IMR-90 (cell line): ENCODE measurements around the gene SEL1L2. TPM values are rescaled to one million over a fixed set of nuclear protein-coding genes. Genes with fewer than 3 reads are reported as not detected.

ENCODE experiments used
- ATAC-seq: fragments of 200-7000 bp; cut with Tn5 transposase; 2 replicates; pipeline ENCODE4 v1.9.1; 2020; ENCODE audit warnings: low read depth, mild to moderate bottlenecking, moderate library complexity
- BruUV-seq: library from RNA; stranded (reverse); fragments of 400-500 nt; replicated peaks from 2 replicates; lab custom pipeline; 2021; lab: Mats Ljungman, UMichigan
- CTCF ChIA-PET: fragments of 300-600 bp; formaldehyde crosslinking; extraction: SDS; loops from one replicate; lab custom pipeline; 2021; ENCODE audit warnings: antibody characterized with exemption; lab: Yijun Ruan, JAX
- POLR2A ChIA-PET: fragments of 300-600 bp; sonication (Branson Sonifier 250); formaldehyde crosslinking; loops from one replicate; lab custom pipeline; 2022; ENCODE audit warnings: antibody characterized with exemption; ENCODE audit not compliant: unreplicated experiment; lab: Charles Lee
- DNase-seq: peaks from one replicate; pipeline ENCODE4 v3.0.0; 2013
- H2AFZ ChIP-seq: replicated peaks from 2 replicates; pipeline ENCODE3; 2013; ENCODE audit warnings: low read length, mild to moderate bottlenecking; ENCODE audit not compliant: poor library complexity
- H2AK5ac ChIP-seq: 2 replicates; pipeline ENCODE4 v1.6.1; 2013; ENCODE audit warnings: low read depth, low read length, inconsistent platforms
- H2AK9ac ChIP-seq: replicated peaks from 2 replicates; pipeline ENCODE3; 2013; ENCODE audit warnings: mild to moderate bottlenecking, low read depth, low read length, moderate library complexity; ENCODE audit not compliant: poor library complexity
- H2BK120ac ChIP-seq: 2 replicates; pipeline ENCODE4 v1.6.1; 2013; ENCODE audit warnings: low read depth, low read length, inconsistent platforms
- H2BK15ac ChIP-seq: 3 replicates; pipeline ENCODE4 v1.6.1; 2013; ENCODE audit warnings: low read depth, low read length, inconsistent platforms
- H2BK20ac ChIP-seq: 2 replicates; pipeline ENCODE4 v1.6.1; 2013; ENCODE audit warnings: low read depth, mild to moderate bottlenecking, inconsistent platforms, low read length, moderate library complexity
- H2BK5ac ChIP-seq: 2 replicates; pipeline ENCODE4 v1.6.1; 2013; ENCODE audit warnings: mild to moderate bottlenecking, low read depth, low read length, inconsistent platforms; ENCODE audit not compliant: poor library complexity, severe bottlenecking
- H3K14ac ChIP-seq: replicated peaks from 2 replicates; pipeline ENCODE4 v1.6.1; 2013; ENCODE audit warnings: low read depth, low read length, inconsistent platforms
- H3K18ac ChIP-seq: 2 replicates; pipeline ENCODE4 v1.6.1; 2013; ENCODE audit warnings: low read depth, low read length, control low read depth
- H3K23ac ChIP-seq: 2 replicates; pipeline ENCODE4 v1.6.1; 2013; ENCODE audit warnings: low read depth, low read length, inconsistent platforms
- H3K27ac ChIP-seq: 2 replicates; pipeline ENCODE4 v1.5.1; 2013; ENCODE audit warnings: mild to moderate bottlenecking, control low read depth, low read length; ENCODE audit not compliant: insufficient read depth
- H3K27me3 ChIP-seq: 2 replicates; pipeline ENCODE4 v1.6.1; 2013; ENCODE audit warnings: low read length; ENCODE audit not compliant: control insufficient read depth, insufficient read depth
- H3K36me3 ChIP-seq: 2 replicates; pipeline ENCODE4 v1.6.1; 2013; ENCODE audit warnings: low read length, mixed read lengths; ENCODE audit not compliant: control insufficient read depth, insufficient read depth
- H3K4ac ChIP-seq: 2 replicates; pipeline ENCODE4 v1.6.1; 2013; ENCODE audit warnings: low read depth, low read length, inconsistent platforms
- H3K4me1 ChIP-seq: 2 replicates; pipeline ENCODE4 v1.6.1; 2013; ENCODE audit warnings: low read length, mixed read lengths; ENCODE audit not compliant: control insufficient read depth, insufficient read depth
- H3K4me2 ChIP-seq: 2 replicates; pipeline ENCODE4 v1.6.1; 2013; ENCODE audit warnings: low read depth, mild to moderate bottlenecking, control low read depth, low read length, moderate library complexity
- H3K4me3 ChIP-seq: 2 replicates; pipeline ENCODE4 v1.5.1; 2013; ENCODE audit warnings: low read depth, mild to moderate bottlenecking, control low read depth, low read length, moderate library complexity; ENCODE audit not compliant: insufficient read depth
- H3K56ac ChIP-seq: 2 replicates; pipeline ENCODE4 v1.6.1; 2013; ENCODE audit warnings: low read length, inconsistent platforms; ENCODE audit not compliant: insufficient read depth; ENCODE audit errors: extremely low read depth
- H3K79me1 ChIP-seq, 2 experiments: 2 replicates each; pipeline ENCODE4 v1.6.1; 2013; ENCODE audit warnings: low read length in 2 of 2, inconsistent platforms in 1 of 2, low read depth in 1 of 2
- H3K9ac ChIP-seq: 2 replicates; pipeline ENCODE4 v1.6.1; 2013; ENCODE audit warnings: low read depth, low read length, control low read depth
- H3K9me1 ChIP-seq: 2 replicates; pipeline ENCODE4 v1.6.1; 2013; ENCODE audit warnings: low read length, inconsistent platforms; ENCODE audit not compliant: insufficient read depth
- H3K9me3 ChIP-seq: 2 replicates; pipeline ENCODE4 v1.6.1; 2013; ENCODE audit warnings: low read length; ENCODE audit not compliant: control insufficient read depth, insufficient read depth
- H4K20me1 ChIP-seq: 2 replicates; pipeline ENCODE4 v1.6.1; 2013; ENCODE audit warnings: low read length, inconsistent platforms; ENCODE audit not compliant: insufficient read depth
- H4K5ac ChIP-seq: 2 replicates; pipeline ENCODE4 v1.6.1; 2013; ENCODE audit warnings: mild to moderate bottlenecking, low read depth, low read length, control low read depth
- H4K8ac ChIP-seq, 2 experiments: 2 replicates each; pipeline ENCODE4 v1.6.1; 2013; ENCODE audit warnings: low read depth in 2 of 2, low read length in 2 of 2, control low read depth in 1 of 2, inconsistent platforms in 1 of 2
- H4K91ac ChIP-seq: 2 replicates; pipeline ENCODE4 v1.6.1; 2013; ENCODE audit warnings: low read depth, low read length, inconsistent platforms; ENCODE audit not compliant: insufficient read depth
- BHLHE40 ChIP-seq: fragments of 150-350 bp; IDR thresholded peaks from 2 replicates; pipeline ENCODE4 v1.6.1; 2016; ENCODE audit warnings: mild to moderate bottlenecking, low read depth, low read length
- CEBPB ChIP-seq: IDR thresholded peaks from 2 replicates; pipeline ENCODE4 v1.6.1; 2012; ENCODE audit warnings: low read depth, low read length, improper control_type of control experiment
- CHD1 ChIP-seq: IDR thresholded peaks from 2 replicates; pipeline ENCODE4 v1.6.1; 2012; ENCODE audit warnings: low read depth, low read length, improper control_type of control experiment
- CTCF ChIP-seq: conservative IDR thresholded peaks from 2 replicates; pipeline ENCODE4 v1.5.1; 2012; ENCODE audit warnings: mild to moderate bottlenecking, low read depth, low read length, improper control_type of control experiment
- ELK1 ChIP-seq: fragments of 150-350 bp; IDR thresholded peaks from 2 replicates; pipeline ENCODE4 v1.6.1; 2016; ENCODE audit warnings: low read depth, mild to moderate bottlenecking, low read length, moderate library complexity, borderline replicate concordance
- FOS ChIP-seq: fragments of 150-350 bp; IDR thresholded peaks from 2 replicates; pipeline ENCODE4 v1.6.1; 2016; ENCODE audit warnings: low read depth, low read length
- MAFK ChIP-seq: IDR thresholded peaks from 2 replicates; pipeline ENCODE4 v1.6.1; 2012; ENCODE audit warnings: low read depth, low read length, improper control_type of control experiment
- MAZ ChIP-seq: IDR thresholded peaks from 2 replicates; pipeline ENCODE4 v1.6.1; 2012; ENCODE audit warnings: low read depth, mild to moderate bottlenecking, low read length, improper control_type of control experiment, moderate library complexity, borderline replicate concordance
- MXI1 ChIP-seq: IDR thresholded peaks from 2 replicates; pipeline ENCODE4 v1.6.1; 2012; ENCODE audit warnings: low read depth, mild to moderate bottlenecking, low read length, moderate library complexity, borderline replicate concordance
- NFE2L2 ChIP-seq: fragments of 150-350 bp; IDR thresholded peaks from 2 replicates; pipeline ENCODE4 v1.6.1; 2016; ENCODE audit warnings: low read depth, mild to moderate bottlenecking, low read length
- POLR2A ChIP-seq: IDR thresholded peaks from 2 replicates; pipeline ENCODE4 v1.6.1; 2012; ENCODE audit warnings: mild to moderate bottlenecking, low read depth, low read length
- RAD21 ChIP-seq: IDR thresholded peaks from 2 replicates; pipeline ENCODE4 v1.6.1; 2012; ENCODE audit warnings: low read length, improper control_type of control experiment
- RCOR1 ChIP-seq: IDR thresholded peaks from 2 replicates; pipeline ENCODE4 v1.6.1; 2012; ENCODE audit warnings: mild to moderate bottlenecking, low read length, improper control_type of control experiment; ENCODE audit not compliant: insufficient replicate concordance
- RFX5 ChIP-seq: IDR thresholded peaks from 2 replicates; pipeline ENCODE4 v1.8.0; 2012; ENCODE audit warnings: low read depth, mild to moderate bottlenecking, low read length, moderate library complexity
- SMC3 ChIP-seq: fragments of 150-350 bp; IDR thresholded peaks from 2 replicates; pipeline ENCODE4 v1.6.1; 2016; ENCODE audit warnings: low read depth, mild to moderate bottlenecking, antibody characterized with exemption, low read length, moderate library complexity
- USF2 ChIP-seq: fragments of 150-350 bp; IDR thresholded peaks from 2 replicates; pipeline ENCODE4 v1.6.1; 2017; ENCODE audit warnings: mild to moderate bottlenecking, antibody characterized with exemption, low read length, low read depth
- WGBS, 2 experiments: methylation state at CpG; one replicate each; pipeline versions ENCODE4 v1.1.5 to v1.1.7; 2013; ENCODE audit warnings: missing lambda C conversion rate in 2 of 2; ENCODE audit not compliant: insufficient read length in 1 of 2; ENCODE audit errors: extremely low coverage in 2 of 2; 5-methylcytosine and 5-hydroxymethylcytosine counted together
- dilution Hi-C: fragments of 300-500 bp; cut with HindIII; formaldehyde crosslinking; loops from one replicate; pipeline ENCODE4 v1.14.3; 2018; ENCODE audit warnings: low sequenced_read_pairs; ENCODE audit not compliant: unreplicated experiment
- in situ Hi-C: fragments of 300-500 bp; cut with MboI; formaldehyde crosslinking; loops from 3 replicates; pipeline ENCODE4 v1.14.3; 2019; ENCODE audit warnings: low sequenced_read_pairs, inconsistent platforms, mixed read lengths
- intact Hi-C: fragments of 100-400 bp; cut with micrococcal nuclease; formaldehyde crosslinking; loops from 2 replicates; pipeline ENCODE4 v1.10.0; 2022
- polyA plus RNA-seq, 3 experiments: library from polyadenylated mRNA; depleted of rRNA; stranded (reverse); fragments of >200 nt; gene quantifications; 2 replicates each; pipeline ENCODE4 v1.2.3, GENCODE V29; 2012; ENCODE audit warnings: low replicate concordance in 1 of 3
- total RNA-seq: library from RNA; depleted of rRNA; stranded (reverse); fragments of >200 nt; gene quantifications from 2 replicates; pipeline ENCODE4 v1.2.3, GENCODE V29; 2012

SEL1L2 gene
- total and polyA plus RNA-seq, 2 of the 4 experiments (the other 2 are of a cell fraction) = not detected

- Histone ChIP-seq H3K9me1 (no peaks in the 10 kb centered on the region), H3K27me3 (no peaks in the 10 kb centered on the region), H3K4ac (no peak overlapping the region), H3K27ac (no peak overlapping the region), H2BK120ac (no peak overlapping the region), H3K23ac (no peak overlapping the region), H4K8ac (no peak overlapping the region), H2BK20ac (no peak overlapping the region), H4K91ac (no peak overlapping the region), H3K14ac (no peak overlapping the region), H2BK5ac (no peak overlapping the region), H3K79me1 (no peaks in the 10 kb centered on the region), H2AFZ (no peak overlapping the region), H4K5ac (no peak overlapping the region), H3K9me3 (peaks cover 9% of the 10 kb centered on the region), H3K4me2 (no peak overlapping the region), H4K20me1 (no peaks in the 10 kb centered on the region), H2AK5ac (no peak overlapping the region), H2BK15ac (no peak overlapping the region), H3K4me3 (no peak overlapping the region), H3K56ac (no peak overlapping the region), H3K4me1 (no peaks in the 10 kb centered on the region), H2AK9ac (no peak overlapping the region), H3K36me3 (no peaks in the 10 kb centered on the region), H3K18ac (no peak overlapping the region), H3K9ac (no peak overlapping the region)
- 0% methylated on average over 1 of the region's 13 CpGs; no CpG with 5 or more reads in 1 of the 2 experiments for WGBS, 2 experiments
- CTCF ChIA-PET = no interaction called here
- ATAC-seq (no peak), DNase-seq (no peak)
- POLR2A ChIA-PET = no interaction called here
- intact Hi-C loops (no loop called here), dilution Hi-C loops (no loop called here), in situ Hi-C loops (no loop called here)
- no TSS peak for BruUV-seq
- TF ChIP-seq CTCF = no peak
- no peak for TF ChIP-seq CHD1
- no peak for TF ChIP-seq RFX5
- no peak for TF ChIP-seq MAZ
- no peak for TF ChIP-seq RCOR1
- TF ChIP-seq RAD21 = no peak
- no peak for TF ChIP-seq BHLHE40
- no peak for TF ChIP-seq MXI1
- no peak for TF ChIP-seq FOS
- TF ChIP-seq POLR2A = no peak
- TF ChIP-seq SMC3 = no peak
- TF ChIP-seq CEBPB = no peak
- no peak for TF ChIP-seq MAFK
- TF ChIP-seq USF2 = no peak
- TF ChIP-seq ELK1 = no peak
- no peak for TF ChIP-seq NFE2L2
Observed at GRCh38 chr20:13996265-13996664, 5.9 kb upstream of the SEL1L2 start.
